ENCODE results near the gene PPP1R10.

PPP1R10 gene

GRCh38 chr6:30555816-30556065, 61.3 kb downstream of the PPP1R10 start:
- DNase-seq, result no peak

DNA sequence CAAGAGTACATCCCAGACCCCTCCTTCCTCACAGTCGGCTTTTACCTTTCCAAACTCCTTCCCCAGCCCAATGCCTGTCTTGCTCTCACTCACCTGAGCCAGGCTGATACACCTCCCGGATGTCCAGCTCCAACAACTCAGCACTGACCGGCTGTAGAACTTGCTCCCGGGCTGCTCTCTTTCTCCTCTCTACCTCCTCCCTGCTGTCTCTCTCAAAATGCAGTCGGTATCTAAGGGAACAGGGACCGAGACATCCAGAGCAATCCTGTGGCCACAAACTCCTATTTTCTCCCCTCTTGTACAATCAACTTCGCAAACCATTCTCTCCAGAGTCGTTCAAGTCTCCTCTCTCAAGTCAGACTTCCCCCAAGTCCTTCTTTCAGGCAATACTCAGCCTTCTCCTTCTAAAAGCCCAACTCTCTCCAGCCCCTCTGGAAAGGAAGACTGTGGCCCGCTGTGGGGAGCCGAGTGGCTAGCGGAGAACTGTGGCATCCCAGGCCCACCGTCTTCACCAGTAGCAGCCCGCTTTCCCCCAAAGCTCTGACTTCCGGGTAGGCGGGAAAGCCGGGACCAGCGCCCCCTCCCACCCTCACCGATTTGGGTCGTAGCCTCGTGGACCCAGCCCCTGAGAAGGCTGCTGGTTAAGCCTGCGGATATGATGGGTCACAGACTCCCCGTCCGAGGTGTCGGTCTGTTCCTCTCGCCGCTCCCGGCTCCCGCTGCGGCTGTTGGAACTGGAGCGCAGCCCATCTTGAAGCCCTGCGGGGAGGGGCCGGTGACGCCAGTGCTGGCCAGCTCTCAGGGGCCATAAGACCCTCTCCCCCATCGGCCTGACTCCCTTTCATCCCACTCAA, 61.9 kb downstream of the PPP1R10 start:
- DNase-seq, result no peak

DNA sequence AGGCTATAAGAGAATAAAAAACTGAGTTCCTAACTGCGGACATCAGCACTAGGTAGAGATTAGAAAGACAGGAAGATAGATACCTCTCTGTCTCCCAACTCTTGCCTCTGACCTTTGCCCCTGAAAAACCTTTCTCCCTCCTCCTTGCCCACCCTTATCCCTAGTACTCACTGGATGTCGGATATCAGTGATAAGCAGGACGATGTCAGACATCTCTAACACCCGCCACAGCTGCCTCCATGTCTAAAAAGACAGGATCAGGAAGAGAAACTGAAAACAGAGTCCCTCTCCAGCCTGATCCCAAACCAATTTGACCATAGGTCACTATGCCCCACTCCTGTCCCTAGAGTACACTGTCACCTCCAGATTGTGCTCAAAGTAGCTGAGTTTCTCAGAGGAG, 62.6 kb downstream of the PPP1R10 start:
- DNase-seq, result no peak
